ENCODE measurements around the gene MAP3K2.

MAP3K2 gene

DNA sequence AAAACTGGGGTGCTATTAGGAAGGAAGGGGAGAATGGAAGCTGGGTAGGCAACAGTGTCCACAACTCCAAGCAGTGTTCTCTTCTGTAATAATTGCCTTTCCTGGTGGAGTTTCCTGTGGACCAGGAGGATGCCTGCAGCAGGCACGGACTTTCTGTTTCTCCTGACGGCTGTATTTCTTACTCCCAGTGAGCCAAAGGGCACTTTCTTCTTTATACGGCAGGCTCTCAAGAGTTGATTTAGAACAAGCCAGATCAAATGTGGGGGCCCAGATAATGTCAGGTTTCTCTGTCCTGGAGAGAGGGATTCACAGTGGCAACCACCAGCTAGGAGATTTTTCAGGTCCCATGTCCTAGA, 17.5 kb upstream of the MAP3K2 start:
- DNase-seq = no peak

DNA sequence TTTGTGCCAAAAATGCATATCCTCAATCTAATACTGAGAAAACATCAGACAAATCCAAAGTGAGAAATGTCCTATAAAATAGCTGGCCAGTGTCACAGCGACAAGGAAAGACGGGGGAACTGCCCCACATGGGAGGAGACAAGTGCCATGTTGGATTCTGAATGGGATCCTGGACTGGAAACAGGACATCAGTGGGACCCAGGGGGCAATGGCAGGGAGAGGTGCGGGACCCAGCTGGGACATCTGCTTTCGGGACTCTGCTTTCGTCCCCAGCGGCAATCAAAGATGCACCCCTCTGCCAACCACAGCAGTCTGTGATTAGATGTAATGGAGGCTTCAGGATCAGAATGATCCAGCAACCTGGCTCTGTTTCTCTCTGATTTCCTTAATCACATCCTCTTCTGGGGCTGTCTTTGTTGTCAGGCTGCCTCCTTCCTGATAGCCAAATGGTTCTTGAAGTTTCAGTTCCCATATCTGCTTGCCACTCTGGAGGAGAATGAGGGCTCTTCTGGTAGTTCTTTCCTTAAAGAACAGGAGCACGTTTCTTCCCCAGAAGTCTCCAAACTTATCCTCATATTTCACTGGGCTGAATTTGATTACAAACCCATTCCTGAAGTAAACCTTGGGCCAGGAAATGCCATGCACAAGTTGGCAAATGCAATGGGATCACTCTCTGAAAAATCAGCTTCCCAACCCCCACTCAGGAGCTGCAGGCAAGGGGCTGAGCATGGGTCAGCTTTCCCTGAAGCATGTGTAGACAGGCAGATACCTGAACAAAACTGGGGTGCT, 16.9 kb upstream of the MAP3K2 start:
- DNase-seq = no peak

GRCh38 chr2:127403460-127403859, 15.7 kb upstream of the MAP3K2 start:
- DNase-seq = no peak

DNA sequence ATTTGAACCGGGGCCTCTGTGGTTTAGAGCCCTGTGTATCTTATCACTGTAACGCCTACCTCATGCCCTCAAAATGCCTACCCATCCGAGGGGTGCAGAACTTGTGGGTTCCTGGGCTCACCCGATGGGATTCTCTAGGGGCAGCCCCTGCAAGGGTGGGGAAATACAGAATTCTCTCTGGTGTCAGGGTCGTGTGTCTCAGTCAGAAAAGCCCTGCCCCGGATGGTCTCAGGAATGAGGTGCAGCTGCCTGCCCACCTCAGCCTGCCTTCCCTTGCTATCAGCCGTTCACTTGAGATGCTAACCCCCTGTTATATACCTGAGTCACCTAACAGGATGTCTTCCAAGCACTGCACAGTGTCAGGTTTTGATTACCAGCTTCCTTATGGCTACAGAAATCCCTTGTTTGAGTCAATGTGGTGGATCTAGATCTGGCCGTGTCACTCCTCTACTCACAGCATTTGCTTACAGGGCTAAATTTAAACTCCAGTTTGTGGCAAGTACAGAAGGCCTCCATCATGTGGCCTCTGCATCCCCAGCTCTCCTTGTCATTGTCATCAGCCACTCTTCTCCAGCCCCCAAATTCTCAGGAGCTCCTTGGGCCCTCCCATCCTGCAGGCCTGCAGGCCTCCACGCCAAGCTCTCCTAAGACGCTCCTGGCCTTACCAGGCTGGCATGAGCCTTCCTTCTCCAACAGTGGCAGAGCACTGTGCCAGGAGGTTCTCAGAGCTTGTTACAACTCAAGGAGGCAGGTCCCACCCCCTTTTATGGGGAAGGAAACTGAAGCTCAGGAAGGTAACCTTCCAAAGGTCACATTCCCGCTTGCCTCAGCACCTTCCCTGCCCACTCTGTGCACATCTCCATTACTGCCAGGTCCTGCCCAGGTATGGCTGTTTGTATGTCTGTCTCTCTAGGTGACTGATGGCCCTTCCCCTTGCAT, 14.3 kb upstream of the MAP3K2 start:
- DNase-seq = no peak

DNA sequence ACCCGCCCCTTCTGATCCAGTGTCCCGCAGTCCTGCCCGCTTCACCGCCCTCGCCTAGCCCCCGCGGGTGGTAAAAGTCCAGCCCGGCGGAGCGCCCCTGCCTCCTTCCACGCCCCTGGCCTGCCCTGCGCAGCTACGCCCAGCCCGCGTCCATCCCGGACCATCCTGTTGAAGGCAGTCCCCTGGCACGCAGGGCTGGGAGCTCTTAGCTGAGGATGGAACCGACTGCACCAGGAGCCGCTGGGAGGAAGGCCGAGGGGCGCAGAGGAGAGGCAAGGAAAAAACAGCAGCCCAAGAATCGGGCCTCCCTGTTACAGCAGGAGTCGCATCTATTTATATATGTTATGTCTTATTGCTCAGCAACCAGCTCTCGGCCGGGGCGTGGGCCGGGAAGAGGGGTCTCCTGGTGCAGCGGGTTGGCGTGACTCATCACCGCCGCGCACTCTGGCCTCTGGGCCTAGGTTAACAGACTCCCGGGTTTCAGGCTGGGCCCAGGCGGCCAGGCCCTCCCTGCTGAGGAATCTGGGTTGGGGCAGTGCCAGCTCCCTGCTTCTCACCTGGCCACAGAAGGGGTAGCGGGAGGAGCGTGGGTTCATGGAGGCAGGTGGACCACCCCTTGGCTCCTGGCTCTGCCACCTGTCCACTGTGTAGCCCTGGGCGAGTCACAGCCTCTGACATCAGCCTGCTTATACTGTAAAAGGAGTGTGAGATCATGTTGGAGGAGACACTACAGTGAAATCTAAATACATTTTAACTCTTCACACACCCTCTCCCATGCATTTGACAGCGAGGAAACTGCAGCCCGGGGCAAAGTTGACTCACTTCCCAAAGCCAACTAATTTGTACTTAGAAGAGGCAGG, 13.4 kb upstream of the MAP3K2 start:
- no peak for DNase-seq

DNA sequence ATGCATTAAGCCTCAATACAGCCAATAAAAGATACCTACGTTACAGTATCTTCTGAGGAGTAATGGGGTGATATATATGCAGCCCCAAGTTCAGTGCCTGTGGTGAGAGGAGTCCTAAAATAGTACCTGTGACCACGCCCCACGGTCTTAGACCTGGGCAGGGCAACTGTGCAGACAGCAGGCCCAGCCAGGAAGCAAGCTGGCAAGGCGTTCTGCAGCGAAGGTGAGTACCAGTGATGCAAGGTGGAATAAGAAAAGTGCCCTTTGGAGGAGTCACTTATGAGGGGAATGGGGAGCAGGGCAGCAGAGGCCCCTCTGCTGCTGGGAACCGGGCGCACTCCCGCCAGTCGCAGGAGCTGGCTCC, 12.7 kb upstream of the MAP3K2 start:
- no peak for DNase-seq

DNA sequence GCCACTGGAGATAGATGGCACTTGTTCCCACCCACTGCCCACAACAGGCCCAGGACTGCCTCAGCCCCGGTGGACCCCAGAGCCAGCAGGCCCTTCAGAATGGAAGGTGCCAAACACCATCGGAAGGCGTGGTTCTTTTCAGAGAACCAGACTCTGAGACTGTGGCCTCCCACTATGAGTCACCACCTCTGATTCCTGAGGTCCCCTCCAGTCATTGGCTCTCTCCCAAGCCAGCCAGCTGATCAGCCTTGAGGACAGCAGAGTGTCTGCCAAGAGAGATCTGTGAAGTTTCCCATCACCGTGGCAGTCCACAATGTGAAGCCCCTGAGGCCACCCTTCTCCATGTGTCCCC, 10.4 kb upstream of the MAP3K2 start:
- DNase-seq = peak; percentile 23

DNA sequence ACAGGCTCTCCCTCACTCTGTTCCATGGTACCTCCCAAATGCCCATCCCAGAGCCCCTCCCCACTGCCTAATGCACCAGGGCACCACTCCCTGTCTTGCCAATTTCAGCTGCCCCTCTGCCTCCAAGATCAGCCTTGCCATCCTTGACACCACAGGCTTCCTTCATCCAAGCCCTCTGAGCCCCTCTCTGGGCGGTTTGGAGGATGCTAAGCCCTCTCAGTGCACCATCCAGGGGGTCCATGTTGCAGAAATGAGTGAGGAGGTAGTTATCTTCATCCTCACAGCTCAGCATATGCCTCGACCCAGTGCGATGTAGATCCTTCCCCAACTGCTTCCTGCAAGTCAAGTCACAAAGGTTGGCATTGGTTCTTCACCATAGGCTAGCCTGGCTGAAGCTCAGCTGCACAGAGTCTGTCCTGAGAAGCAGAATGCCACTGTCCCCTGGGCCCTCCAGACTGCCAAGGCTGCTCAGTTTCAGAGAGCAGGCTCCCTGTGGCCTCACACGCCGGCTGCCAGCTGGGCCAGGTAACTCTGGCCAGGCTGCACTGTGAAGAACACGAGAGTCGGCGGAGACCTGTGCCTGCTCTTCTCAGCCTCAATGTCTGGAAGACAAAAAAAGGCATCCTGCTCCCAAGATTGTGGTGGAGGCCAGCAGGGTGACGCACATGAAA, 9.9 kb upstream of the MAP3K2 start:
- no peak for DNase-seq

GRCh38 chr2:127394492-127394891, 6.7 kb upstream of the MAP3K2 start:
- no peak for DNase-seq

DNA sequence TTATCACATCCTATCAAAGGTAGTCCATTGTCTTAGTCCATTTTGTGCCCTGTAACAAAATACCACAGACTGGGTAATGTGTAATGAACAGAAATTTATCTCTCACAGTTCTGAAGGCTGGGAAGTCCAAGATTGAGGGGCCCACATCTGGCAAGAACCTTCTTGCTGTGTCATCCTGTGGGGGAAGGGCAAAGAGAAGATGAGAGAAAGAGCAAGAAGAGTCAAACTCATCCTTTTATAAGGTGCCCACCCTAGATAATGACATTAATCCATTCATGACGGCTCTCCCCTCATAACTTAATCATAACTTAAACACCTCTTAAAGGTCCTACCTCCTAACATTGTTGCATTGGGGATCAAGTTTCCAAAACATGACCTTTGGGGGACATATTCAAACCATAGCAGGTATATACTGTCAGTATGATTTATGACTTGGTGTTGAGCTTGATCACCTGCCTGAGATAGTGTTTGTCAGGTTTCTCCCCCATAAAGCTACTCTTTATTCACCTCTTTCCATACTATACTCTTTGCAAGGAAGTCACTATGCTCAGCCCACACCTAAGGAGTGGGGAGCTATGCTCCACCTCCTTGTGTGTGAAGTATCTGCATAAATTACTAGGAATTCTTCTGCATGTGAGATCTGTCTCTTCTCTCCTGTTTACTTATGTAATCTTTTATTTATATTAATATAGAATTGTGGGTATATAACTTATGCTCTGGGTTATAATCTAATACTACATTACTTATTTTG, 5.2 kb upstream of the MAP3K2 start:
- DNase-seq = no peak

DNA sequence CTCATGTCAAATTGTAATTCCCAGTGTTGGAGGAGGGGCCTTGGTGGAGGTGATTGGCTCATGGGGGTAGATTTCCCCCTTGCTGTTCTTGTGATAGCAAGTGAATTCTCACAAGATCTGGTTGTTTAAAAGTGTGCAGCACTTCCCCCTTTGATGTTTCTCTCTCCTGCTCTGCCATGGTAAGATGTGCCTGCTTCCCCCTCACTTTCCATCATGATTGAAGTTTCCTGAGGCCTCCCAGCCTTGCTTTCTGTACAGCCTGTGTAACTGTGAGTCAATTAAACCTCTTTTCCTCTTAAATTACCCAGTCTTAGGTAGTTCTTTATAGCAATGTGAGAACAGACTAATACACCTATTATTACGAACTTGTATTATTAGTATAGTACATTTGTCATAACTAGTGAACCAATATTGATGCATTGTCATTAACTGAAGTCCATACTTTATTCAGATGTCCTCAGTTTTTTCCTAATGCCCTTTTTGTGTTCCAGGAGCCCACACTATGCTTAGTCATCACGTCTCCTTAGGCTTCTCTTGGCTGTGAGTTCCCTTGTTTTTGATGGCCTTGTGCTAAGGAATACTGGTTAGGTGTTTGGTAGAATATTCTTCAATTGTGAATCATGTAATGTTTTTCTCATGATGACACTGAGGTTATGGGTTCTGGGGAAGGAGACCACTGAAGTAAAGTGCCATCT, 4.5 kb upstream of the MAP3K2 start:
- DNase-seq = no peak

DNA sequence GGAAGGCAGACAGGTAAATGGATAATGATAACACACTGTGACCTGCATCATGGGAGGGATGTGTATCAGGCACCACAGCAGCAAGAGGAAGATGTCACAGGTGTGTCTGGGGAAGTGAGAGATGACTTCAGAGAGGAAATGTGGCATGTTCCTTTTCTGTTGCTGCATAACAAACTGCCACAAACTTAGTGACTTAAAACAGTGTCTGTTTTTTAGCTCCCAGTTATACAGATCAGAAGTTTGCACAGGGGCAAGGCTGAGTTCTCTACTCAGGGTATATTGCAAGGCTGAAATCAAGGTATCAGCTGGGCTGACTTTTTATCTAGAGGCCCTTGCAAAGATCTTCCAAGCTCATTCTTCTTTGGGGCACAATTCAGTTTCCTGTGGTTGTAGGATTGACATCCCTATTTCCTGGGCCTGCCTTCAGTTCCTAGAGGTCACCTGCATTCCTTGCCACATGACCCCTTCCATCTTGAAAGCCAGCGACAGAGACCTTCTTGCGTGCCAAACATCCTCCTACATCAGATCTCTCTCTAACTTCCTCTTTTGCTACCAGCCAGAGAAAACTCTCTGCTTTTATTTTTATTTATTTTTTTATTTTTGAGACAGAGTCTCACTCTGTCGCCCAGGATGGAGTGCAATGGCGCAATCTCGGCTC, 2.1 kb upstream of the MAP3K2 start:
- peak; percentile 20 for DNase-seq

- DNase-seq = no peak
Measured at GRCh38 chr2:127388423-127389164, 819 bp upstream of the MAP3K2 start.

DNA sequence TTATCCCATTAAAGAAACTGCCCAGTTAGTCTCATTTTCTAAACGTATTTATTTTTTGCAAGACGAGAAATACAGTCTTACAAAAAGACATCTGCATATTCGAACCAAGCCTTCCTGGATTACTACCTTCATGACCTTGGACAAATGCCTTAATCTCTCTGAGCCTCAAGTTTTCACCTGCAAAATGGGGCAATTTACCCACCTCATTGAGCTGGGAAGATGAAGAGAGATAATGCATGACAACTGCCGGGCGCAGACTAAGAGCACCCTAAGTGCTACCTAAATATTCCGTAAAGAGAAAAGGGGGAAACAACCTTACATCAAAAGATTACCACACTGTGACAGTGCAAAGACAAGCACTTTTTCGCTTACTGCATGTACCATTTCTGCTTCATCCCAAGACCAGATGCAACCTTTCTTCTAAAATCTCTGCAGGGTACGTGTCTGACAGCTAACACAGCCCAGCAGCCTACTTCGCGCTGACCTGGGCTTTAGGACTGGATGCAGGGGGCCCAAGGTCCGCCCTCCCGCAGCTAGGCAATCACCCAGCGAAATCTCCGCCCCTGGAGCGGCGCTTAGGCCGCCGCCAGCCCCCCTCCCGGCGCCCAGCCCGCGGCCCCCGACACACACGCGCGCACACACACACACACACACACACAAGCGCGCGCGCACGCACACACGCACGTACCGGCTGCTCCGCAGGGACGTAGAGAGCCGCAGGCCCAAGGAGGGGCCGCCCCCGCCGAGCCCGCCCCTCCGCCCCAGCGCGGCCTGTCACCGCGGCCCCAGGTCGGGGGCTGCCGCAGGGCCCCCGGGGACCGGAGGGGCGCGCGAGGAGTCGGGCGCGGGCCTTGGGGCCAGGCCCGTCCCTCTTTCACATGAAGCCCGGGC, 766 bp downstream of the MAP3K2 start:
- DNase-seq = peak; percentile 75

DNA sequence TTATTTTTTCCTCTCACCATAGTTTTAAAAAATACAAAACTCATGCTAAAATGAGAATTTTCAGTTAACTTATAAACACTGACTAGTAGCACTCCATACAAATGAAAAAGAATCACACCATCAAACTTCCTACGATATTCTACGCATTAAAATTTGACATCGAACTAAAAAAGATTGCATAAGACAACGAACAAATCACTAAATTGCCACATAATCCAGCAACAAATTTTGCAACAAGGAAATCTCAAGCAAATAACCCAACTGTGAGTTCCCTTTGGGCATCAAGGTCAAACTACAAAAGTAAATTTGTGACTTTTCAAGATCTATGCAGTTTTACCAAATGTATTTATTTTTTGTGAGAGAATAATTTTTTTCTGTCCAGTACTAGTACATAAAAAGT, 1.5 kb downstream of the MAP3K2 start:
- DNase-seq = no peak

DNA sequence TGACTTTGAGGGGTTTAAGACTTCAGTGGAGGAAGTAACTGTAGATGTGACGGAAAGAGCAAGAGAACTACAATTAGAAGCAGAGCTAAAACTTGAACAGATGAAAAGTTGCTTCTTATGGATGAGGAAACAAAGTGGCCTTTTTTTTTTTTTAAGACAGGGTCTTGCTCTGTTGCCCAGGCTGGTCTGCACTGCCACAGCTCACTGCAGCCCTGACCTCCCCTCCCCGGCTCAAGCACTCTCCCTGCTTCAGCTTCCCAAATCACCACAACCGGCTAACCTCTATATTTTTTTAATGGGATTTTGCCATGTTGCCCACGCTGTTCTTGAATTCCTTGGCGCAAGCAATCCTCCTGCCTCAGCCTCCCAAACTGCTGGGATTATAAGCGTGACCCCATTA, 3.2 kb downstream of the MAP3K2 start:
- DNase-seq = no peak

DNA sequence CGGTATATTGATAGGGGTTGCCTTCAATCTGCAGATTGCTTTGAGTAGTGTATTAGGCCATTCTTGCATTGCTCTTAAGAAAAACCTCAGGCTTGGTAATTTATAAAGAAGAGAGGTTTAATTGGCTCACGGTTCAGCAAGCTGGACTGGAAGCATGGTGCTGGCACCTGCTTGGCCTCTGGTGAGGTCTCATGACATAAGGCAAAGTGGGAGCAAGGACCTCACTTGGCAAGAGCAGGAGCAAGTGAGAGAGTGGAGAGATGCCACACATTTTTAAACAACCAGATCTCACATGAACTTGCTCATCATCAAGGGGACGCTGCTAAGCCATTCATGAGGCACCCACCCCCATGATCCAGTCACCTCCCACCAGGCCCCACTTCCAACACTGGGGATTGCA, 4.9 kb downstream of the MAP3K2 start:
- DNase-seq = no peak

DNA sequence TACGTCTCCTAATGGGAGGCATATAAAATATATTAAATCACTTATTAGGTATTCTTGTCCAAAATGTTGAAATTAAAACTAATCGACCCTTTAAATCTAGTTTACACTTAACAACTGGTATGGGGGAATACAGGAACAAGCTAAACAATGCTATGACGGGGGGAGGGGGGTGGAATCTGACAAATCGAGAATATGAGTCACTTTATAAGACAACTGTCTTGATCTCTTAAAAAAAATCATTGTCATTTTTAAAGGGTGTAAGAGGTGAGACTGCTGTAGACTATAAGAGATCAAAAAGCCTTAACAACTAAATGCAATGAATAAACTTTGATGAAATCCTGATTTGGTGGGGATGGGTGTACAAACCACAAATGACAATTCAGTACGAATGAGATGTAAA, 6.0 kb downstream of the MAP3K2 start:
- DNase-seq = no peak

DNA sequence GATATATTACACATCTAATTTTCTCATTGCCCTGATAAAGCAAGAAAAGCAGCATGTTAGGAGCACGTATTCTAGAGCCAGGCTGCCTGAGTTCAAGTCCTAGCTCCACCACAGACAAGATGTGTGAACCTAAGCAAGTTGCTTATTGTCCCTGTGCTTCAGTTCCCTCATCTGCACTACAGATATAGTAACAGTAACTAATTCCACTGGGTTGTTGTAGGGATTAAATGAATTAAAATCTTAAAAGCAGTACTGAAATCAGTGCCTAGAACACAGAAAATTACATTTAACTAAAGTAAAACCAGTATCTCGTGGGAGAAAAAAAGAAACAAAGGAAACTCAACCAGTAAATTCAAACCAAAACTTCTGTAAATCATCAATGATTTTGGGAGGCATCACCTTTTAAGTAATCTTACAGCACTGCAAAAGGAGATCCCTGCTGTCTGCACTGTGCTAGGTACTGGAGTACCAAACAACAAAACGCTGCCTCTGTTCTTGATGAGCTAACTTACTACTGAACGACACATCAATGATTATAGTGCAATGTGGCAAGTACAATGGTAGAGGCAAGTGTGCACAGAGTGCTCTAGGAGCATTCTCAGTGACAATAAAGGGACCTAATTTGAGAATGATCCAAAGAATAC, 7.9 kb downstream of the MAP3K2 start:
- no peak for DNase-seq

All from activated CD4-positive, alpha-beta T cell treated with anti-CD3 and anti-CD28 coated beads, Interleukin-2, amount 50 U/mL, for 1 hour (primary cell).